HL-60 (cell line): ENCODE measurements around the gene QPCT.

Experiments
- DNase-seq, 2 experiments: peaks; one replicate each; pipeline ENCODE4 v3.0.0-alpha.2; 2010 to 2020; ENCODE audit warnings: low read depth in 1 of 2, low spot score in 1 of 2
- H3K27ac ChIP-seq: fragments of 250-450 bp; sonication (Bioruptor Pico); replicated peaks from 2 replicates; pipeline ENCODE4 v1.5.1; 2020; ENCODE audit warnings: mild to moderate bottlenecking, moderate library complexity
- H3K27me3 ChIP-seq: fragments of 250-450 bp; sonication (Bioruptor Pico); 2 replicates; pipeline ENCODE4 v1.5.1; 2021; ENCODE audit warnings: mild to moderate bottlenecking, moderate library complexity; ENCODE audit not compliant: insufficient read depth, poor library complexity, severe bottlenecking
- H3K4me3 ChIP-seq: replicated peaks from 2 replicates; pipeline ENCODE4 v1.5.1; 2011; ENCODE audit warnings: mild to moderate bottlenecking, control low read depth, low read length; ENCODE audit not compliant: insufficient read depth
- CTCF ChIP-seq: IDR thresholded peaks from one replicate; pipeline ENCODE4 v1.5.1; 2011; ENCODE audit warnings: low read length, control low read depth, inconsistent platforms; ENCODE audit not compliant: insufficient read depth
- GABPA ChIP-seq: IDR thresholded peaks from 2 replicates; pipeline ENCODE4 v1.6.1; 2012; ENCODE audit warnings: low read depth
- POLR2AphosphoS5 ChIP-seq: IDR thresholded peaks from 2 replicates; pipeline ENCODE4 v1.6.1; 2012; ENCODE audit warnings: low read depth
- REST ChIP-seq: IDR thresholded peaks from 2 replicates; pipeline ENCODE4 v1.6.1; 2012; ENCODE audit warnings: low read depth; ENCODE audit not compliant: insufficient replicate concordance
- SPI1 ChIP-seq: IDR thresholded peaks from 2 replicates; pipeline ENCODE4 v1.6.1; 2012; ENCODE audit warnings: low read depth, mild to moderate bottlenecking, borderline replicate concordance

Gene QPCT

GRCh38 chr2:37394796-37395555, 50.5 kb downstream of the QPCT start:
- Histone ChIP-seq H3K4me3 (no peak overlapping the region), H3K27ac (no peak overlapping the region), H3K27me3 (no peaks in the 10 kb centered on the region)
- TF ChIP-seq POLR2AphosphoS5 (no peak), CTCF (no peak), GABPA (no peak), REST (no peak), SPI1 (no peak)
- no peak for DNase-seq

GRCh38 chr2:37396890-37397565, 52.6 kb downstream of the QPCT start:
- Histone ChIP-seq H3K27me3 (no peaks in the 10 kb centered on the region), H3K27ac (no peak overlapping the region), H3K4me3 (no peak overlapping the region)
- TF ChIP-seq SPI1 (no peak), CTCF (no peak), REST (no peak), POLR2AphosphoS5 (no peak), GABPA (no peak)
- DNase-seq: no peak

- H3K27ac ChIP-seq: no peak overlapping the region
- no peak overlapping the region for H3K4me3 ChIP-seq
- DNase-seq: no peak
- H3K27me3 ChIP-seq: no peaks in the 10 kb centered on the region
- TF ChIP-seq REST: no peak
- no peak for TF ChIP-seq GABPA
- TF ChIP-seq CTCF: no peak
- no peak for TF ChIP-seq POLR2AphosphoS5
- no peak for TF ChIP-seq SPI1
These were observed 54.6 kb downstream of the QPCT start for GRCh38 chr2:37398990-37399389.
